Measurements from ENCODE around the gene CEACAM18.

DNA sequence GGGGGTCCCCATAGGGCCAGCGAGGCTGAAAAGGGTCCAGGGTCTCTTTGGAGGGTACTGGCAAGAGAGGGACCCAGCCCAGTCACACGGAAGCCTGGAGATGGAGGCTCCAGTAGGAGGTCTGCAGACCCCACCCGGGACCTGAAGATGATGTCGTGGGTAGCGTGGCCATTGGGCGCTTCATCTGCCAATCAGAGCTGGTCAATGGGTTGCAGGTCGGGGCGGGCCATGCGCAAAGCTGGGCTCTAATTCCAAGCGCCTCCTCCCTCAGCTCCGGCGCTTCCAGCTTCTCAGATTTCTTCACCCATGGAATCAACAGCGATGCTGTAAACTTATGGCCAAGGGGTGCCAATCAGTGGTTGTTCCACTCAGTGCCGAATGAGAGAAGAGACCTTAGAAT is 12.3 kb downstream of the CEACAM18 start:
- no peak for TF ChIP-seq TEAD4 (IDR thresholded peaks at IDR 0.05; ENCODE audit: borderline replicate concordance, insufficient read depth)
- TF ChIP-seq, protein P1, sequence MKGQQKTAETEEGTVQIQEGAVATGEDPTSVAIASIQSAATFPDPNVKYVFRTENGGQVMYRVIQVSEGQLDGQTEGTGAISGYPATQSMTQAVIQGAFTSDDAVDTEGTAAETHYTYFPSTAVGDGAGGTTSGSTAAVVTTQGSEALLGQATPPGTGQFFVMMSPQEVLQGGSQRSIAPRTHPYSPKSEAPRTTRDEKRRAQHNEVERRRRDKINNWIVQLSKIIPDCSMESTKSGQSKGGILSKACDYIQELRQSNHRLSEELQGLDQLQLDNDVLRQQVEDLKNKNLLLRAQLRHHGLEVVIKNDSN (IDR thresholded peaks at IDR 0.05; ENCODE audit: borderline replicate concordance, low read depth): no peak
- no peak for TF ChIP-seq CTCF (IDR thresholded peaks at IDR 0.05)
- TF ChIP-seq ZBTB33 (IDR thresholded peaks at IDR 0.05; ENCODE audit: borderline replicate concordance, low read depth): no peak
- TF ChIP-seq PBX3 (IDR thresholded peaks at IDR 0.05): no peak
- TF ChIP-seq USF2 (IDR thresholded peaks at IDR 0.05; ENCODE audit: borderline replicate concordance, low read depth, low read length): no peak
- TF ChIP-seq EP300 (IDR thresholded peaks at IDR 0.05; ENCODE audit: borderline replicate concordance in 1 of 2, low read depth in 1 of 2, low read length in 1 of 2): no peak
- TF ChIP-seq RXRA (IDR thresholded peaks at IDR 0.05; ENCODE audit: borderline replicate concordance, low read depth): no peak
- TF ChIP-seq POLR2AphosphoS5 (IDR thresholded peaks at IDR 0.05; ENCODE audit: low read depth, low read length): no peak
- TF ChIP-seq GABPA (IDR thresholded peaks at IDR 0.05; ENCODE audit: low read depth): no peak
- TF ChIP-seq RCOR1 (IDR thresholded peaks at IDR 0.05; ENCODE audit: low read length): no peak
- no peak for TF ChIP-seq RAD21 (IDR thresholded peaks at IDR 0.05; ENCODE audit: low read length)
- no peak for TF ChIP-seq IRF3 (IDR thresholded peaks at IDR 0.05; ENCODE audit: low read depth, low read length)
- TF ChIP-seq, protein P2, sequence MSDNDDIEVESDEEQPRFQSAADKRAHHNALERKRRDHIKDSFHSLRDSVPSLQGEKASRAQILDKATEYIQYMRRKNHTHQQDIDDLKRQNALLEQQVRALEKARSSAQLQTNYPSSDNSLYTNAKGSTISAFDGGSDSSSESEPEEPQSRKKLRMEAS (IDR thresholded peaks at IDR 0.05; ENCODE audit: low read depth): no peak

Data from SK-N-SH (cell line).